Uterus (tissue), 2 donors: ENCODE results near the gene TRAPPC8.

Experiments
- CTCF ChIP-seq, 4 experiments: fragments of 200-600 bp in 2 of 4; fragments of 450-650 bp in 2 of 4; sonication (generic) in 2 of 4; IDR thresholded peaks; one replicate each; pipeline ENCODE4 v1.5.1; 2016 to 2019; ENCODE audit warnings: antibody characterized with exemption in 4 of 4, mild to moderate bottlenecking in 2 of 4, moderate library complexity in 1 of 4
- POLR2A ChIP-seq, 2 donors: fragments of 450-650 bp; IDR thresholded peaks; one replicate each; pipeline ENCODE4 v1.6.1; 2016; ENCODE audit warnings: antibody characterized with exemption in 2 of 2, mild to moderate bottlenecking in 1 of 2, moderate library complexity in 1 of 2

- TF ChIP-seq CTCF (IDR thresholded peaks at IDR 0.05) (no peak), POLR2A (IDR thresholded peaks at IDR 0.05) (no peak)
Measured at GRCh38 chr18:31821545-31822171, 121.3 kb downstream of the TRAPPC8 start.
